ENCODE data around the gene KLHL17. TPM values are rescaled to one million over a fixed set of nuclear protein-coding genes. Genes with fewer than 3 reads are reported as not detected.
A peak's percentile ranks its signal among the peaks of the same experiment; 100 is the strongest.
"Not testable (repeated sequence)": the region's sequence is repeated elsewhere in the genome, so short reads cannot be mapped to it uniquely, and the experiment has no call there.

The KLHL17 gene
- total RNA-seq, 1 donor from 2014 or later: 41.5 TPM

DNA sequence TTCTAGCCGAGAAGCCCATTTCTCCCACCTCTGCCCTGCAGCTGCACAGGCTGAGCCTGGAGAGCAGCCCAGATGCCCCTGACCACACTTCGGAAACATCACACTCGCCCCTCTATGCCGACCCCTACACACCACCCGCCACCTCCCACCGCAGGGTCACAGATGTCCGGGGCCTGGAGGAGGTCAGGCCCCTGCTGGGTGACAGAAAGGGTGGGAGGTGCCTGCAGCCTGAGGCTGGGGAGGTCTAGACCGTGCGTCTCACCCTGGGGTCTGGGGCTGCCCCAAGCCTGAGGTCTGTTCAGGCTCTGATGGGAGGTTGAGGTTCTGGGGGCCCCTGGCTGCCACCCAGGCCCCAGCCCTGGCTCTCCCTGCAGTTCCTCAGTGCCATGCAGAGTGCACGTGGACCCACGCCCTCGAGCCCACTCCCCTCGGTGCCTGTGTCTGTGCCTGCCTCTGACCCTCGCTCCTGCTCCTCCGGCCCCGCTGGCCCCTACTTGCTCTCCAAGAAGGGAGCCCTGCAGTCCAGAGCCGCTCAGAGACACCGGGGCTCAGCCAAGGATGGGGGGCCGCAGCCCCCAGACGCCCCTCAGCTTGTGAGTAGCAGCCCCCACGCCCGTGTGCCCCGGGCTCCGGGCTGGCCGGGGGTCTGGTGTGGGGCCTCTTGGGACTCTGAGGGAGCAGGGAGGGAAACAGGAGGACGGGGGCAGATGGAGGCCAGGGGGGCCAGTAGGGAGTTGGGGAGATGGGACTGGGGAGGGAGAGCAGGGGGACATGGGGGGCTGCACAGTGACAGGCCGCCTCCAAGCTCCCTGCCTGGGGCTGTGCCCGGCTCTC is 13.3 kb downstream of the KLHL17 start:
- TF ChIP-seq, protein P1, sequence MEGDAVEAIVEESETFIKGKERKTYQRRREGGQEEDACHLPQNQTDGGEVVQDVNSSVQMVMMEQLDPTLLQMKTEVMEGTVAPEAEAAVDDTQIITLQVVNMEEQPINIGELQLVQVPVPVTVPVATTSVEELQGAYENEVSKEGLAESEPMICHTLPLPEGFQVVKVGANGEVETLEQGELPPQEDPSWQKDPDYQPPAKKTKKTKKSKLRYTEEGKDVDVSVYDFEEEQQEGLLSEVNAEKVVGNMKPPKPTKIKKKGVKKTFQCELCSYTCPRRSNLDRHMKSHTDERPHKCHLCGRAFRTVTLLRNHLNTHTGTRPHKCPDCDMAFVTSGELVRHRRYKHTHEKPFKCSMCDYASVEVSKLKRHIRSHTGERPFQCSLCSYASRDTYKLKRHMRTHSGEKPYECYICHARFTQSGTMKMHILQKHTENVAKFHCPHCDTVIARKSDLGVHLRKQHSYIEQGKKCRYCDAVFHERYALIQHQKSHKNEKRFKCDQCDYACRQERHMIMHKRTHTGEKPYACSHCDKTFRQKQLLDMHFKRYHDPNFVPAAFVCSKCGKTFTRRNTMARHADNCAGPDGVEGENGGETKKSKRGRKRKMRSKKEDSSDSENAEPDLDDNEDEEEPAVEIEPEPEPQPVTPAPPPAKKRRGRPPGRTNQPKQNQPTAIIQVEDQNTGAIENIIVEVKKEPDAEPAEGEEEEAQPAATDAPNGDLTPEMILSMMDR (conservative IDR thresholded peaks at IDR 0.05): no peak
- peaks cover 3% of the 10 kb centered on the region for H3K9me3 Mint-ChIP-seq
- no peak overlapping the region for H3K27ac Mint-ChIP-seq (ENCODE audit: unreplicated experiment)
- peaks cover 3% of the 10 kb centered on the region for H3K4me1 Mint-ChIP-seq
- no peak for DNase-seq (ENCODE audit: low read depth, low spot score)
- H3K36me3 Mint-ChIP-seq (ENCODE audit: low read depth): peaks cover 3% of the 10 kb centered on the region
- no peak overlapping the region for H3K4me3 Mint-ChIP-seq
- H3K27me3 Mint-ChIP-seq (ENCODE audit: low read depth): peaks cover 47% of the 10 kb centered on the region

DNA sequence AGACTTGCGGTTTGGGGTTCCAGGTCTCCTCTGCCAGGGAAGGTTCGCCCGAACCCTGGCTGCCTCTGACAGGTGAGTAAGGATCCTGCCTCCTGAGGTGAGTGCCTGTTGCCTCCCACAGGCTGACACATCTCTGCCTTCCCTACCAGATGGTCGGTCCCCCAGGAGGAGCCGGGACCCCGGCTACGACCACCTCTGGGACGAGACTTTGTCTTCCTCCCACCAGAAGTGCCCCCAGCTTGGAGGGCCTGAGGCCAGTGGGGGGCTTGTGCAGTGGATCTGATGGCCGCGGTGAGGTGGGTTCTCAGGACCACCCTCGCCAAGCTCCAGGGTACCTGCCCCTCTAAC is 13.9 kb downstream of the KLHL17 start:
- DNase-seq (ENCODE audit: low read depth, low spot score): no peak
- TF ChIP-seq, protein P1 (conservative IDR thresholded peaks at IDR 0.05): no peak
- Mint-ChIP-seq H3K27ac (ENCODE audit: unreplicated experiment) (no peak overlapping the region), H3K36me3 (ENCODE audit: low read depth) (peaks cover 3% of the 10 kb centered on the region), H3K27me3 (ENCODE audit: low read depth) (peaks cover 41% of the 10 kb centered on the region), H3K9me3 (peaks cover 3% of the 10 kb centered on the region), H3K4me3 (no peak overlapping the region), H3K4me1 (peaks cover 3% of the 10 kb centered on the region)

DNA sequence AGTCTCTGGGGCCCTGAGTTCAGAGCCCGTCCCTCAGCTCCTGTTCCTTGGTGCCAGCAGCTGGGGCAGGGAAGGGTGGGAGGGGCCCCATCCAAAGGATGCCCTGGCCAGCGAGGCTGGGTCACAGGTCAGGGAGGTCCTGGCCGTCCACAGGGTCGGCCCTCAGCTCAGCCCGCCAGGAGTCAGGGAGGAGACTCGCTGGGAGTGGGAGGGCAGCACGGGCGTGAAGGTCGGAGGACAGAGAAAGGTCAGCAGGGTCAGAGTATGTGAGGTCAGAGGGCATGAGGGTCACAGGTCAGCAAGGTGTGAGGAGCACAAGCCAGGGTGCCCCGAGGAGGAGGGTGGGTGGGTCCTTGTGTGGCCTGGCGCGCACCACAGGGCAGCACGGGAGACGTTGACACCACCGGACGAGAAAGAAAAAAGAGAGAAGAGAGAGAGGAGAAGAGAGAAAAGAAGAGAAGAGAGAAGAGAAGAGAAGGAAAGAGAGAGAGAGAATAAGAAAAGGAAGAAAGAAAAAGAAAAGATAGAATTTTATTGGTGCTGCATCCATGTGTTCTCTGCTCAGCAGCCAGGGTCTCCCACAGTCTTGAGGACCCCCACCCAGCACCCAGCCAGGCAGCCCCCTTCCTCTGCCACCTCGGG is 14.4 kb downstream of the KLHL17 start:
- Mint-ChIP-seq H3K27me3 (ENCODE audit: low read depth) (peaks cover 35% of the 10 kb centered on the region), H3K9me3 (peaks cover 3% of the 10 kb centered on the region), H3K36me3 (ENCODE audit: low read depth) (peaks cover 3% of the 10 kb centered on the region), H3K4me1 (peaks cover 3% of the 10 kb centered on the region), H3K4me3 (no peak overlapping the region), H3K27ac (ENCODE audit: unreplicated experiment) (no peak overlapping the region)
- TF ChIP-seq, protein P1 (conservative IDR thresholded peaks at IDR 0.05): no peak
- DNase-seq (ENCODE audit: low read depth, low spot score): no peak

DNA sequence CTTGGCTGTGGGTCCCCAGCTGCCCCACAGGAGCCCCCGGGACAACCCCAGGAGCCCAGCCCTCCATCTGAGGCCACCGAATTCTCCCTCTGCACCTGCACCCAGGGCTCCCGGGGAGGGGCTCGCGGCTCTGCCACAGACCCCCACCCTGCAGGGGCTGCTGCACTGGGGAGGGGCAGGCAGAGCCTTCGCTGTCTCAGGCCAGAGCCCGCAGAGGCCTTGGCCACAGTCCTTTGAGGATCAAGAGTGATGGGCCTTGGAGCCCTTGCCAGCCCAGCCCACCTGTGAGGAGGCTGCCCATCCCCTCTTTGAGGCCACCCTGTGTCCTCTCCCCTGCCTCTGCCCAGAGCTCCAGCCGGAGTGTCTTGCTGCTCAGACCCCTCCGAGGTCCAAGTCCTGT is 15.0 kb downstream of the KLHL17 start:
- Mint-ChIP-seq H3K4me3 (no peak overlapping the region), H3K36me3 (ENCODE audit: low read depth) (peaks cover 3% of the 10 kb centered on the region), H3K4me1 (peaks cover 3% of the 10 kb centered on the region), H3K27me3 (ENCODE audit: low read depth) (peaks cover 30% of the 10 kb centered on the region), H3K27ac (ENCODE audit: unreplicated experiment) (no peak overlapping the region), H3K9me3 (peaks cover 3% of the 10 kb centered on the region)
- TF ChIP-seq, protein P1 (conservative IDR thresholded peaks at IDR 0.05): no peak
- DNase-seq (ENCODE audit: low read depth, low spot score): no peak

DNA sequence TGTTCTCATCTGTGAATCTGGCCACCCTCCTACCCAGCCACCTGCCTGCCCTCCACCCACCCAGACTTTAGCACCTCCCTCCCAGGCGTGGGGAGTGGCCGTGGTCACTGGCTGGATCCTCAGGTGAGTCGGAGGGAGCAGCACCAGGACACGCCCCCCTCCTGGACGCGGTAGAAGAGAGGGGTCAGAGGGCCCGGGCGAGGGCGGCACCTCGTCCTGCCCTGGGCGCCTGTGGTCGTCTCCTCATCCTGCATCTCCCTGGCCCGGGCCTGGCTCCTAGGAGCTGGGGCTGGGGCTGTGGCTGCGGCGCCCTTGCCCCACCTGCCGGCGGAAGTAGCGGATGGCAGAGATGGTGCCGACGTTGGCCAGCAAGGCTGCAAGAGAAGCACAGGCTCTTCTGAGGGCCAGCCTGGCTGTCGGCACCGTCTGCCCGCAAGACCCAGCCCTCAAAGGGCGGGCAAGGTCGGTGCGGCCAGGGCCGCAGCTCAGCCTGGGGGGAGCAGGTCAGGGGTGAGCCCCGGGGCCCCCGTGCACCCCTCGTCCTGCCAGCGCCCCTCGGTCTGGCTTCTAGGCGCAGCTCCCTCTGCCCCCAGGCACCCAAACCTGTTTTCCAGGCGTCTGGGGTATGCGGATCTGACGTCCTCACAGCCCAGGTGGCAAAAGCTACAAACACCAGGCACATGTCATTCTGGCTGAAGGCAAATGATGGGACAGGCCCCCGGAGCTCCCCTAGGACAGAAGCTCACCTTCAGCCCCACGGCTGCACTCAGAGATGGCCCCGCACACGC is 15.7 kb downstream of the KLHL17 start:
- H3K4me1 Mint-ChIP-seq: peaks cover 3% of the 10 kb centered on the region
- no peak overlapping the region for H3K4me3 Mint-ChIP-seq
- DNase-seq (ENCODE audit: low read depth, low spot score): peak; percentile 71
- H3K27ac Mint-ChIP-seq (ENCODE audit: unreplicated experiment): no peak overlapping the region
- peaks cover 28% of the 10 kb centered on the region for H3K27me3 Mint-ChIP-seq (ENCODE audit: low read depth)
- peaks cover 3% of the 10 kb centered on the region for H3K36me3 Mint-ChIP-seq (ENCODE audit: low read depth)
- peaks cover 3% of the 10 kb centered on the region for H3K9me3 Mint-ChIP-seq
- TF ChIP-seq, protein P1 (conservative IDR thresholded peaks at IDR 0.05): peak; percentile 82

DNA sequence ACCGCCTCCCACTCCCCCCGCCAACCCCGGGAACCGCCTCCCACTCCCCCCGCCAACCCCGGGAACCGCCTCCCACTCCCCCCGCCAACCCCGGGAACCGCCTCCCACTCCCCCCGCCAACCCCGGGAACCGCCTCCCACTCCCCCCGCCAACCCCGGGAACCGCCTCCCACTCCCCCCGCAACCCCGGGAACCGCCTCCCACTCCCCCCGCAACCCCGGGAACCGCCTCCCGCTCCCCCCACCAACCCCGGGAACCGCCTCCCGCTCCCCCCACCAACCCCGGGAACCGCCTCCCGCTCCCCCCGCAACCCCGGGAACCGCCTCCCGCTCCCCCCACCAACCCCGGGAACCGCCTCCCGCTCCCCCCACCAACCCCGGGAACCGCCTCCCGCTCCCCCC is 16.4 kb downstream of the KLHL17 start:
- not testable (repeated sequence) for H3K4me3 Mint-ChIP-seq; H3K27ac Mint-ChIP-seq (ENCODE audit: unreplicated experiment); H3K36me3 Mint-ChIP-seq (ENCODE audit: low read depth); DNase-seq (ENCODE audit: low read depth, low spot score); H3K9me3 Mint-ChIP-seq; H3K4me1 Mint-ChIP-seq
- H3K27me3 Mint-ChIP-seq (ENCODE audit: low read depth): peaks cover 22% of the 10 kb centered on the region
